Measurements from ENCODE around the gene POC1A. TPM values are rescaled to one million over a fixed set of nuclear protein-coding genes. Genes with fewer than 3 reads are reported as not detected.

POC1A gene
- total and polyA plus RNA-seq, 2 of the 4 experiments (the other 2 are of a cell fraction) = 10.6 to 11.5 TPM

- Histone ChIP-seq H3K4ac (ENCODE audit: low read depth, low read length) (no peak overlapping the region), H3K4me3 (ENCODE audit: insufficient read depth, low read depth, low read length) (no peak overlapping the region), H3K27ac (ENCODE audit: insufficient read depth, low read length) (no peak overlapping the region), H2BK120ac (ENCODE audit: low read depth, low read length) (no peak overlapping the region), H2BK5ac (ENCODE audit: low read depth, low read length, poor library complexity, severe bottlenecking) (no peak overlapping the region), H4K8ac (ENCODE audit: low read depth in 2 of 2, low read length in 2 of 2) (no peak overlapping the region), H3K79me1 (ENCODE audit: low read depth in 1 of 2, low read length in 2 of 2) (no peaks in the 10 kb centered on the region), H2AK9ac (replicated peaks; ENCODE audit: low read depth, low read length, poor library complexity) (peak overlapping the region; percentile 46), H3K14ac (replicated peaks; ENCODE audit: low read depth, low read length) (no peak overlapping the region), H3K36me3 (ENCODE audit: control insufficient read depth, insufficient read depth, low read length) (no peaks in the 10 kb centered on the region), H3K9me1 (ENCODE audit: insufficient read depth, low read length) (no peaks in the 10 kb centered on the region), H3K9me3 (ENCODE audit: control insufficient read depth, insufficient read depth, low read length) (no peaks in the 10 kb centered on the region), H3K27me3 (ENCODE audit: control insufficient read depth, insufficient read depth, low read length) (no peaks in the 10 kb centered on the region; the same call in 1 of the 2 replicates), H3K23ac (ENCODE audit: low read depth, low read length) (no peak overlapping the region), H4K91ac (ENCODE audit: insufficient read depth, low read depth, low read length) (no peak overlapping the region), H4K20me1 (ENCODE audit: insufficient read depth, low read length) (no peaks in the 10 kb centered on the region), H3K56ac (ENCODE audit: extremely low read depth, insufficient read depth, low read length) (no peak overlapping the region), H3K4me2 (ENCODE audit: low read depth, low read length) (no peak overlapping the region), H2AFZ (replicated peaks; ENCODE audit: low read length, poor library complexity) (peak overlapping the region; percentile 27), H3K18ac (ENCODE audit: low read depth, low read length) (no peak overlapping the region), H2BK20ac (ENCODE audit: low read depth, low read length) (no peak overlapping the region), H4K5ac (ENCODE audit: low read depth, low read length) (no peak overlapping the region), H2BK15ac (ENCODE audit: low read depth, low read length) (no peak overlapping the region), H3K4me1 (ENCODE audit: control insufficient read depth, insufficient read depth, low read length) (peaks cover 14% of the 10 kb centered on the region), H3K9ac (ENCODE audit: low read depth, low read length) (no peak overlapping the region), H2AK5ac (ENCODE audit: low read depth, low read length) (peak overlapping the region; percentile 35; the same call in 1 of the 2 replicates)
- ATAC-seq (ENCODE audit: low read depth) (no peak), DNase-seq (no peak)
- WGBS, 2 experiments (ENCODE audit: extremely low coverage in 2 of 2, insufficient read length in 1 of 2) = 66% methylated on average over 11 of the region's 14 CpGs; no CpG with 5 or more reads in 1 of the 2 experiments
- in situ Hi-C loops (cut with MboI; ENCODE audit: low sequenced_read_pairs) = no loop called here
- BruUV-seq (replicated peaks) = no TSS peak
- intact Hi-C loops (cut with micrococcal nuclease) = no loop called here
- dilution Hi-C loops (cut with HindIII; ENCODE audit: low sequenced_read_pairs, unreplicated experiment) = no loop called here
- TF ChIP-seq RFX5 (IDR thresholded peaks at IDR 0.05; ENCODE audit: low read depth, low read length) (no peak), CHD1 (IDR thresholded peaks at IDR 0.05; ENCODE audit: low read depth, low read length) (no peak), SMC3 (IDR thresholded peaks at IDR 0.05; ENCODE audit: low read depth, low read length) (no peak), USF2 (IDR thresholded peaks at IDR 0.05; ENCODE audit: low read depth, low read length) (no peak), CEBPB (IDR thresholded peaks at IDR 0.05; ENCODE audit: low read depth, low read length) (no peak), RAD21 (IDR thresholded peaks at IDR 0.05; ENCODE audit: low read length) (no peak), MAZ (IDR thresholded peaks at IDR 0.05; ENCODE audit: borderline replicate concordance, low read depth, low read length) (no peak), MXI1 (IDR thresholded peaks at IDR 0.05; ENCODE audit: borderline replicate concordance, low read depth, low read length) (no peak), ELK1 (IDR thresholded peaks at IDR 0.05; ENCODE audit: borderline replicate concordance, low read depth, low read length) (no peak), BHLHE40 (IDR thresholded peaks at IDR 0.05; ENCODE audit: low read depth, low read length) (no peak), NFE2L2 (IDR thresholded peaks at IDR 0.05; ENCODE audit: low read depth, low read length) (no peak), MAFK (IDR thresholded peaks at IDR 0.05; ENCODE audit: low read depth, low read length) (no peak), RCOR1 (IDR thresholded peaks at IDR 0.05; ENCODE audit: insufficient replicate concordance, low read length) (no peak), CTCF (conservative IDR thresholded peaks at IDR 0.05; ENCODE audit: low read depth, low read length) (no peak), FOS (IDR thresholded peaks at IDR 0.05; ENCODE audit: low read depth, low read length) (no peak)
- ChIA-PET POLR2A (ENCODE audit: unreplicated experiment) (no interaction called here), CTCF (no interaction called here)
Observed at GRCh38 chr3:52063026-52063723, 91.0 kb downstream of the POC1A start.

All from IMR-90 (cell line).